Smooth muscle cell (in vitro differentiated cells): ENCODE measurements around the gene EVI2B. TPM values are rescaled to one million over a fixed set of nuclear protein-coding genes. Genes with fewer than 3 reads are reported as not detected.

Source experiments
- DNase-seq: peaks from one replicate; lab custom pipeline; 2025; ENCODE audit not compliant: unreplicated experiment; lab: John Stamatoyannopoulos, UW
- H2AFZ ChIP-seq: fragments of 200-600 bp; sonication (generic); 2 replicates; pipeline ENCODE4 v1.6.0; 2016; ENCODE audit warnings: antibody characterized with exemption, low read depth, mild to moderate bottlenecking
- H3F3A ChIP-seq: fragments of 200-600 bp; sonication (generic); 2 replicates; pipeline ENCODE4 v1.6.0; 2017; ENCODE audit warnings: antibody characterized with exemption, low read depth
- H3K27ac ChIP-seq: fragments of 200-600 bp; sonication (generic); 2 replicates; pipeline ENCODE4 v1.5.1; 2016; ENCODE audit warnings: low read depth, mild to moderate bottlenecking
- H3K27me3 ChIP-seq: fragments of 200-600 bp; sonication (generic); 2 replicates; pipeline ENCODE4 v1.6.1; 2016; ENCODE audit warnings: low read depth, mild to moderate bottlenecking
- H3K36me3 ChIP-seq: fragments of 200-600 bp; sonication (generic); 2 replicates; pipeline ENCODE4 v1.5.1; 2016; ENCODE audit warnings: low read depth
- H3K4me1 ChIP-seq: fragments of 200-600 bp; sonication (generic); 2 replicates; pipeline ENCODE4 v1.5.1; 2016; ENCODE audit warnings: low read depth
- H3K4me2 ChIP-seq: fragments of 200-600 bp; sonication (generic); 2 replicates; pipeline ENCODE4 v1.6.0; 2016; ENCODE audit warnings: mild to moderate bottlenecking
- H3K4me3 ChIP-seq: fragments of 200-600 bp; sonication (generic); 2 replicates; pipeline ENCODE4 v1.5.1; 2016; ENCODE audit warnings: mild to moderate bottlenecking
- H3K79me2 ChIP-seq: fragments of 200-600 bp; sonication (generic); 2 replicates; pipeline ENCODE4 v1.6.0; 2016; ENCODE audit warnings: low read depth, mild to moderate bottlenecking
- H3K9ac ChIP-seq: fragments of 200-600 bp; sonication (generic); 2 replicates; pipeline ENCODE4 v1.6.0; 2016; ENCODE audit warnings: low read depth
- H3K9me3 ChIP-seq: fragments of 200-600 bp; sonication (generic); replicated peaks from 2 replicates; pipeline ENCODE4 v1.5.1; 2016; ENCODE audit warnings: low read depth
- H4K20me1 ChIP-seq: fragments of 200-600 bp; sonication (generic); 2 replicates; pipeline ENCODE4 v1.6.0; 2016; ENCODE audit warnings: low read depth
- WGBS: methylation state at CpG from one replicate; pipeline ENCODE4 v1.1.7; 2016; ENCODE audit warnings: low lambda C conversion rate; 5-methylcytosine and 5-hydroxymethylcytosine counted together
- polyA plus RNA-seq: library from polyadenylated mRNA; unstranded; fragments of >200 nt; fragmentation: Nextera tagmentation; extraction: Ambion mirVana; gene quantifications from 2 replicates; pipeline ENCODE4 v1.2.1, GENCODE V29; 2016
- total RNA-seq: library from RNA; depleted of rRNA; stranded (reverse); fragments of >200 nt; gene quantifications from 2 replicates; pipeline ENCODE4 v1.2.3, GENCODE V29; 2014
- TF ChIP-seq, protein P1 (sequence below): fragments of 200-600 bp; sonication (generic); IDR thresholded peaks from 2 replicates; pipeline ENCODE4 v1.5.1; 2017; ENCODE audit warnings: borderline replicate concordance, mild to moderate bottlenecking, antibody characterized with exemption; ENCODE audit not compliant: insufficient read depth, poor library complexity, severe bottlenecking

The EVI2B gene
- total and polyA plus RNA-seq, 2 experiments from 2014 or later: not detected

DNA sequence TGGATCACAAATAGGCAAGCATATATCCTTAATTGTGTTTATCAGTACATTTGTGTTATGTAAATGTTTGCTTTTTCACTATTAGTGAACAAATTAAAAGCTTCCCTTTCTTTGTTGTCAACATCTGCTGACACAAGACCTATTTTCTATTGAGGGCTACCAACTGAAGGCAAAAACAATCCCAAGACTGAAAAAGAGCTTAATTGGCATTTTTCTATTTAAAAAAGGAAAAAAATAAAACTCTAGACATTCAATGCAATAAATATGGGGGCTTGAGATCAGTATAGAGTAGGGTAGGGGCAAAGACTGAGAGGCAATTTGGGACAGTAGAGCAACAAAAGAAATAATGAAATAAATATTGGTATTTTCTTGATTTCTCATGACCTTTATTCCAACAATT lies 41.1 kb downstream of the EVI2B start:
- H4K20me1 ChIP-seq: peaks cover 27% of the 10 kb centered on the region
- H3K79me2 ChIP-seq: no peaks in the 10 kb centered on the region
- DNase-seq: no peak

DNA sequence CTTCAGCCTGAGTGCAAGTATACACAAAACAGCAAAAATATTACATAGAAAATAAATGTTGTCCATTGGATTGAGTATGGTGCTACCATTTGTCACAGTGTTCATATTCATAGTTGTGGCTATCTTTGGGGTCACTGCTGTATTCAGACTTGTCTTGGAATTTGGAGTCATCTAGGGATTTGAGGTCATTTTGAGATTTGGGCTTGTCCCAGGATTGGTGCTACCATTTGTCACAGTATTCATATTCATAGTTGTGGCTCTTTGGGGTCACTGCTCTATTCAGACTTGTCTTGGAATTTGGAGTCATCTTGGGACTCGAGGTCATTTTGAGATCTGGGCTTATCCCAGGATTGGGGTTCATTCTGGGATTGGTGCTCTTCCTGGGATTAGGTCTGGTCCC lies 41.6 kb downstream of the EVI2B start:
- Histone ChIP-seq H3F3A (no peaks in the 10 kb centered on the region), H3K9me3 (no peaks in the 10 kb centered on the region), H4K20me1 (peaks cover 33% of the 10 kb centered on the region), H3K27ac (no peak overlapping the region), H3K4me1 (peaks cover 8% of the 10 kb centered on the region), H2AFZ (no peak overlapping the region), H3K9ac (no peak overlapping the region), H3K4me3 (no peak overlapping the region), H3K4me2 (no peak overlapping the region), H3K36me3 (peaks cover 2% of the 10 kb centered on the region), H3K79me2 (no peaks in the 10 kb centered on the region), H3K27me3 (no peaks in the 10 kb centered on the region)
- WGBS: 100% methylated on average over 1 of the region's 1 CpG
- DNase-seq: no peak
- TF ChIP-seq, protein P1, sequence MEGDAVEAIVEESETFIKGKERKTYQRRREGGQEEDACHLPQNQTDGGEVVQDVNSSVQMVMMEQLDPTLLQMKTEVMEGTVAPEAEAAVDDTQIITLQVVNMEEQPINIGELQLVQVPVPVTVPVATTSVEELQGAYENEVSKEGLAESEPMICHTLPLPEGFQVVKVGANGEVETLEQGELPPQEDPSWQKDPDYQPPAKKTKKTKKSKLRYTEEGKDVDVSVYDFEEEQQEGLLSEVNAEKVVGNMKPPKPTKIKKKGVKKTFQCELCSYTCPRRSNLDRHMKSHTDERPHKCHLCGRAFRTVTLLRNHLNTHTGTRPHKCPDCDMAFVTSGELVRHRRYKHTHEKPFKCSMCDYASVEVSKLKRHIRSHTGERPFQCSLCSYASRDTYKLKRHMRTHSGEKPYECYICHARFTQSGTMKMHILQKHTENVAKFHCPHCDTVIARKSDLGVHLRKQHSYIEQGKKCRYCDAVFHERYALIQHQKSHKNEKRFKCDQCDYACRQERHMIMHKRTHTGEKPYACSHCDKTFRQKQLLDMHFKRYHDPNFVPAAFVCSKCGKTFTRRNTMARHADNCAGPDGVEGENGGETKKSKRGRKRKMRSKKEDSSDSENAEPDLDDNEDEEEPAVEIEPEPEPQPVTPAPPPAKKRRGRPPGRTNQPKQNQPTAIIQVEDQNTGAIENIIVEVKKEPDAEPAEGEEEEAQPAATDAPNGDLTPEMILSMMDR: no peak

More for the DNA sequence above, 41.1 kb downstream of the EVI2B start:
- TF ChIP-seq, protein P1: no peak
- Histone ChIP-seq H2AFZ (no peak overlapping the region), H3K4me1 (peaks cover 8% of the 10 kb centered on the region), H3K9me3 (no peaks in the 10 kb centered on the region), H3K27ac (no peak overlapping the region), H3K9ac (no peak overlapping the region), H3K27me3 (no peaks in the 10 kb centered on the region), H3K4me3 (no peak overlapping the region), H3F3A (no peaks in the 10 kb centered on the region), H3K36me3 (peaks cover 2% of the 10 kb centered on the region), H3K4me2 (no peak overlapping the region)

DNA sequence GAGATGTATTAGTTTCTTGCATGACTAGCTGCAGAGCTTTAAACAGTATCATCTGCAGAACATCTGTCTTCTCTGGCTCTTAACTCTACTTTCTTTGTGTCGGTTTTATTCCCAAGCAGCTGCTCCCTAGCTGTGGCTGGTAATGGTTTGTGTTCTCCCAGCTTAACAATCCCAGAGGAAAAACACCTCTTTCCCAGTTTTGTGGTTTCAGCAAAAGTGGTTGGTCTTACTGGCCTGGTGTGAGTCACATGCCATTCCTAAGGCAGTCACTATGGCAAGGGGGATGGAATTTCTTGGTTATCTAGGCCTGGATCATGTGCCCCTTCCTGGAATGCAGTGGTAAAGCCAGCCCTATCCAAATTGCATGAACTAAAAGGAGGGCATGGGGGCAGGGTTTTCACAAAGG lies 44.3 kb downstream of the EVI2B start:
- Histone ChIP-seq H4K20me1 (peaks cover 36% of the 10 kb centered on the region), H3K27me3 (no peaks in the 10 kb centered on the region), H3K79me2 (no peaks in the 10 kb centered on the region), H3K9me3 (no peaks in the 10 kb centered on the region), H3K27ac (peak overlapping the region; percentile 57), H3K4me2 (peak overlapping the region; percentile 70), H2AFZ (no peak overlapping the region), H3K36me3 (peaks cover 4% of the 10 kb centered on the region), H3K4me3 (no peak overlapping the region), H3K4me1 (peaks cover 8% of the 10 kb centered on the region), H3F3A (no peaks in the 10 kb centered on the region), H3K9ac (no peak overlapping the region)
- 0% methylated on average over 1 of the region's 1 CpG for WGBS
- TF ChIP-seq, protein P1: no peak
- no peak for DNase-seq

DNA sequence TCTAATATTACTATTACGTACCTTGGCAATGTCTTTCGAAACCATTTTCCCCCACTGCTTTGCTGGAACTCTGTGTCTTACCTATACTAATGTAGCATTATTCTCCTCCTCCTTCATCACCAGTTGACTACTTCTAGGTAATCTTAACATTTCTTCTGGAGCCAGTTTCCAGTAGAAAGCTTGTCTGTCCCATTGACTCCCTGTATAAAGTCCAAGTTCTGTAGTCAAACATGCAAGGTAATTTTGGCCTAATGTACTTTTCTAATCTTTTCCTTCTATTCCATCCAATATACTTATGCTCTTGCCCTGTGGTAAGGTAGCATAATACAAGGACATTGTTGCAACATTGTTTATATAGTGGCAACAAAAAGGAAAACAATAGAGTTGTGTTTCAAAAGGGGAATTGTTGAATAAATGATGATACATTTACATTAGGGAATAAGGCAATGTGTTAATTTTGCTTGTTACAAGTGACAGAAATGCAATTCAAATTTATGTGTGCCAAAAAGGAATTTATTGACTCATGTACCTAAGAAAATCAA lies 44.7 kb downstream of the EVI2B start:
- Histone ChIP-seq H3K4me1 (peaks cover 8% of the 10 kb centered on the region), H2AFZ (no peak overlapping the region), H3K4me3 (no peak overlapping the region), H3F3A (no peaks in the 10 kb centered on the region), H3K27me3 (no peaks in the 10 kb centered on the region), H3K9me3 (no peaks in the 10 kb centered on the region), H3K79me2 (no peaks in the 10 kb centered on the region), H3K27ac (peak overlapping the region; percentile 57), H4K20me1 (peaks cover 36% of the 10 kb centered on the region), H3K36me3 (peaks cover 4% of the 10 kb centered on the region), H3K4me2 (peak overlapping the region; percentile 70), H3K9ac (no peak overlapping the region)
- no peak for DNase-seq
- WGBS: 96% methylated on average over 2 of the region's 2 CpGs
- TF ChIP-seq, protein P1: no peak
